Glutamatergic neuron (in vitro differentiated cells): ENCODE measurements around the gene PLCL1. TPM values are rescaled to one million over a fixed set of nuclear protein-coding genes. Genes with fewer than 3 reads are reported as not detected.

Source experiments
- DNase-seq: peaks from one replicate; pipeline ENCODE4 v3.0.0; 2022
- H3K27ac Mint-ChIP-seq: one replicate; pipeline ENCODE4 v1.8.0; 2020; ENCODE audit warnings: mild to moderate bottlenecking, mixed read lengths, inconsistent platforms; ENCODE audit not compliant: unreplicated experiment
- H3K27me3 Mint-ChIP-seq: one replicate; pipeline ENCODE4 v1.8.0; 2020; ENCODE audit warnings: mild to moderate bottlenecking, moderate library complexity, mixed read lengths, inconsistent platforms; ENCODE audit not compliant: unreplicated experiment
- H3K36me3 Mint-ChIP-seq: one replicate; pipeline ENCODE4 v1.8.0; 2020; ENCODE audit warnings: mild to moderate bottlenecking, mixed read lengths, inconsistent platforms; ENCODE audit not compliant: unreplicated experiment
- H3K4me1 Mint-ChIP-seq: one replicate; pipeline ENCODE4 v1.8.0; 2020; ENCODE audit warnings: mild to moderate bottlenecking, low read depth, mixed read lengths, inconsistent platforms; ENCODE audit not compliant: unreplicated experiment
- H3K4me3 Mint-ChIP-seq: one replicate; pipeline ENCODE4 v1.8.0; 2020; ENCODE audit warnings: mild to moderate bottlenecking, mixed read lengths, inconsistent platforms; ENCODE audit not compliant: unreplicated experiment
- H3K9me3 Mint-ChIP-seq: one replicate; pipeline ENCODE4 v1.8.0; 2020; ENCODE audit warnings: mild to moderate bottlenecking, moderate library complexity, mixed read lengths, inconsistent platforms; ENCODE audit not compliant: unreplicated experiment
- CTCF ChIP-seq: fragments of 200-600 bp; sonication (generic); IDR thresholded peaks from one replicate; pipeline ENCODE4 v1.5.0; 2021; ENCODE audit not compliant: partially characterized antibody, unreplicated experiment
- total RNA-seq: library from RNA; stranded (reverse); fragmentation: NEBNext Ultra II Directional; extraction: Animal tissue kit (Norgen Biotek cat#: 25700); gene quantifications from one replicate; pipeline ENCODE4 v1.2.1, GENCODE V29; 2021; ENCODE audit not compliant: unreplicated experiment

Gene PLCL1
- total RNA-seq, 1 donor from 2014 or later: 28.8 TPM

GRCh38 chr2:198055716-198056115 is 251.3 kb downstream of the PLCL1 start:
- H3K9me3 Mint-ChIP-seq: peaks cover 3% of the 10 kb centered on the region
- H3K27me3 Mint-ChIP-seq: peaks cover 2% of the 10 kb centered on the region
- H3K4me3 Mint-ChIP-seq: no peak overlapping the region
- no peak for DNase-seq
- H3K27ac Mint-ChIP-seq: no peak overlapping the region
- no peaks in the 10 kb centered on the region for H3K36me3 Mint-ChIP-seq
- no peak for TF ChIP-seq CTCF
- peaks cover 21% of the 10 kb centered on the region for H3K4me1 Mint-ChIP-seq

- DNase-seq: no peak
- peaks cover 23% of the 10 kb centered on the region for H3K4me1 Mint-ChIP-seq
- H3K9me3 Mint-ChIP-seq: peaks cover 3% of the 10 kb centered on the region
- no peaks in the 10 kb centered on the region for H3K36me3 Mint-ChIP-seq
- no peak overlapping the region for H3K4me3 Mint-ChIP-seq
- H3K27me3 Mint-ChIP-seq: peaks cover 2% of the 10 kb centered on the region
- no peak overlapping the region for H3K27ac Mint-ChIP-seq
- TF ChIP-seq CTCF: no peak
These were observed 252.4 kb downstream of the PLCL1 start for GRCh38 chr2:198056836-198057235.

- no peak for DNase-seq
- no peaks in the 10 kb centered on the region for H3K27me3 Mint-ChIP-seq
- TF ChIP-seq CTCF: no peak
- H3K36me3 Mint-ChIP-seq: no peaks in the 10 kb centered on the region
- no peak overlapping the region for H3K4me3 Mint-ChIP-seq
- peaks cover 10% of the 10 kb centered on the region for H3K4me1 Mint-ChIP-seq
- no peak overlapping the region for H3K27ac Mint-ChIP-seq
- H3K9me3 Mint-ChIP-seq: no peaks in the 10 kb centered on the region
These were observed 255.4 kb downstream of the PLCL1 start for GRCh38 chr2:198059800-198060199.

GRCh38 chr2:198060277-198060676 is 255.9 kb downstream of the PLCL1 start:
- no peaks in the 10 kb centered on the region for H3K36me3 Mint-ChIP-seq
- DNase-seq: no peak
- no peak overlapping the region for H3K27ac Mint-ChIP-seq
- H3K4me3 Mint-ChIP-seq: no peak overlapping the region
- peaks cover 6% of the 10 kb centered on the region for H3K4me1 Mint-ChIP-seq
- H3K9me3 Mint-ChIP-seq: no peaks in the 10 kb centered on the region
- TF ChIP-seq CTCF: no peak
- no peaks in the 10 kb centered on the region for H3K27me3 Mint-ChIP-seq

- no peaks in the 10 kb centered on the region for H3K27me3 Mint-ChIP-seq
- peaks cover 2% of the 10 kb centered on the region for H3K4me1 Mint-ChIP-seq
- no peak for DNase-seq
- no peak overlapping the region for H3K27ac Mint-ChIP-seq
- no peaks in the 10 kb centered on the region for H3K9me3 Mint-ChIP-seq
- TF ChIP-seq CTCF: no peak
- H3K4me3 Mint-ChIP-seq: no peak overlapping the region
- H3K36me3 Mint-ChIP-seq: no peaks in the 10 kb centered on the region
These were observed 258.4 kb downstream of the PLCL1 start for GRCh38 chr2:198062826-198063225.
